Spleen (tissue), 7 donors: Measurements from ENCODE around the gene CEP131.

Source experiments
- POLR2A ChIP-seq, 3 donors: fragments of 450-650 bp; IDR thresholded peaks; one replicate each; pipeline ENCODE4 v1.5.1; 2017; ENCODE audit warnings: antibody characterized with exemption in 3 of 3, mild to moderate bottlenecking in 1 of 3
- POLR2AphosphoS5 ChIP-seq, 3 donors: sonication (generic); formaldehyde crosslinking; IDR thresholded peaks; one replicate each; pipeline ENCODE4 v1.5.1; 2017; ENCODE audit warnings: antibody characterized with exemption in 3 of 3
- TF ChIP-seq, protein P1 (sequence below), 11 experiments: fragments of 200-600 bp in 7 of 11; fragments of 450-650 bp in 4 of 11; sonication (generic) in 4 of 11; IDR thresholded peaks in 8 of 11; conservative IDR thresholded peaks in 3 of 11; 1 replicate in 7 of 11; 2 replicates in 4 of 11; pipeline versions ENCODE4 v1.4.0 to v1.8.0; 2016 to 2021; ENCODE audit warnings: antibody characterized with exemption in 11 of 11, inconsistent platforms in 4 of 11, mild to moderate bottlenecking in 1 of 11
- donor health status: DM: no; HTN: no; CAD: no; lungs with moderate emphysema.
- donor health status: DM: no; HTN: no; CAD: no.
- donor health status: DM: no; HTN: no; CAD: no.

DNA sequence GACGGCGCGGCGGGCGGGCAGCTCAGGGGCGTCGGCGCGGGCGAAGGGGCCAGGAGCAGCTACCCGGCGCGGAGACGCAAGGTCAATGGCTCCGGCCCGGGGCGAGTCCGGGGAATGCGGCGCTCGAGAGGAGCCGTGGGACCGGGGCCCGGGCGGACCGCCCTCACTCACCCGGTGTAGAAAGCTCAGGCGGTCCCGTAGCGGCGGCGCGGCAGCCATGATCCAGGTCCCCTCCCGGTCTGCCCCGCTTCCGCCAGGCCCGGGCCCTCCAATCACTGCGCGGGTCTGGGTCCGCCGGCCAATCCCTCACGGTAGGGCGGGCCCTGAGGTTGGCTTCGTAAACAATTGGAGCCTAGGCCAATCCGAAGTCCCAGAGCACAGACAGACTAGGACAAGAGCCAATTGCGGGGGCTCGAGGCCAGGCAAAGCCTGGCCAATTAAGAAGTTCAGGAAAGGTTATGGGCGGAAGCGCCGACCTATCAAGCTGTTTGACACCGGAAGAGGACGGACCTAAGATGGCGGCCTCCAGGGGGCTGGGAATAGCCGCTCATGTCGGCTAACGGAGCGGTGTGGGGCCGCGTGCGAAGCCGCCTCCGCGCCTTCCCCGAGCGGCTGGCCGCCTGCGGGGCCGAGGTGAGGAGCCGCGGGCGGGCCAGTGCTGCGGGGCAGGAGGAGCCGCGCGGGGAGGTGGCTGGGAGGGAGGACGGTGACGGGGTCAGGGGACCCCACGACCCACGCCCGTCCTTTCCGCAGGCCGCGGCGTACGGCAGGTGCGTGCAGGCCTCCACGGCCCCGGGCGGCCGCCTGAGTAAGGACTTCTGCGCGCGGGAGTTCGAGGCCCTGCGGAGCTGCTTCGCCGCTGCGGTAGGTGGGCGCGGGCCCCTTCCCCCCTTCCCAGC lies 16.3 kb upstream of the CEP131 start, which contains the start of the genes NDUFAF8 and TEPSIN:
- TF ChIP-seq, protein P1, sequence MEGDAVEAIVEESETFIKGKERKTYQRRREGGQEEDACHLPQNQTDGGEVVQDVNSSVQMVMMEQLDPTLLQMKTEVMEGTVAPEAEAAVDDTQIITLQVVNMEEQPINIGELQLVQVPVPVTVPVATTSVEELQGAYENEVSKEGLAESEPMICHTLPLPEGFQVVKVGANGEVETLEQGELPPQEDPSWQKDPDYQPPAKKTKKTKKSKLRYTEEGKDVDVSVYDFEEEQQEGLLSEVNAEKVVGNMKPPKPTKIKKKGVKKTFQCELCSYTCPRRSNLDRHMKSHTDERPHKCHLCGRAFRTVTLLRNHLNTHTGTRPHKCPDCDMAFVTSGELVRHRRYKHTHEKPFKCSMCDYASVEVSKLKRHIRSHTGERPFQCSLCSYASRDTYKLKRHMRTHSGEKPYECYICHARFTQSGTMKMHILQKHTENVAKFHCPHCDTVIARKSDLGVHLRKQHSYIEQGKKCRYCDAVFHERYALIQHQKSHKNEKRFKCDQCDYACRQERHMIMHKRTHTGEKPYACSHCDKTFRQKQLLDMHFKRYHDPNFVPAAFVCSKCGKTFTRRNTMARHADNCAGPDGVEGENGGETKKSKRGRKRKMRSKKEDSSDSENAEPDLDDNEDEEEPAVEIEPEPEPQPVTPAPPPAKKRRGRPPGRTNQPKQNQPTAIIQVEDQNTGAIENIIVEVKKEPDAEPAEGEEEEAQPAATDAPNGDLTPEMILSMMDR (IDR thresholded peaks at IDR 0.05 in 8 of 11, conservative IDR thresholded peaks at IDR 0.05 in 3 of 11): peak in 6 of 11 experiments; percentile 10 to 52 (median 48)
- peak in 2 of 3 donors; percentile 60 to 86 for TF ChIP-seq POLR2A (IDR thresholded peaks at IDR 0.05)
- peak; percentile 93 to 96 (median 94) for TF ChIP-seq POLR2AphosphoS5 (IDR thresholded peaks at IDR 0.05)
